ENCODE results near the gene DLX2.
"Not testable (repeated sequence)": the region's sequence is repeated elsewhere in the genome, so short reads cannot be mapped to it uniquely, and the experiment has no call there.

GRCh38 chr2:172067905-172068304 is 34.8 kb downstream of the DLX2 start:
- not testable (repeated sequence) for TF ChIP-seq CTCF, POLR2AphosphoS5, POLR2A (IDR thresholded peaks at IDR 0.05)
